Measurements from ENCODE around the gene RUFY1.

RUFY1 gene

GRCh38 chr5:179599566-179599965 is 49.2 kb downstream of the RUFY1 start:
- TF ChIP-seq, protein P1, sequence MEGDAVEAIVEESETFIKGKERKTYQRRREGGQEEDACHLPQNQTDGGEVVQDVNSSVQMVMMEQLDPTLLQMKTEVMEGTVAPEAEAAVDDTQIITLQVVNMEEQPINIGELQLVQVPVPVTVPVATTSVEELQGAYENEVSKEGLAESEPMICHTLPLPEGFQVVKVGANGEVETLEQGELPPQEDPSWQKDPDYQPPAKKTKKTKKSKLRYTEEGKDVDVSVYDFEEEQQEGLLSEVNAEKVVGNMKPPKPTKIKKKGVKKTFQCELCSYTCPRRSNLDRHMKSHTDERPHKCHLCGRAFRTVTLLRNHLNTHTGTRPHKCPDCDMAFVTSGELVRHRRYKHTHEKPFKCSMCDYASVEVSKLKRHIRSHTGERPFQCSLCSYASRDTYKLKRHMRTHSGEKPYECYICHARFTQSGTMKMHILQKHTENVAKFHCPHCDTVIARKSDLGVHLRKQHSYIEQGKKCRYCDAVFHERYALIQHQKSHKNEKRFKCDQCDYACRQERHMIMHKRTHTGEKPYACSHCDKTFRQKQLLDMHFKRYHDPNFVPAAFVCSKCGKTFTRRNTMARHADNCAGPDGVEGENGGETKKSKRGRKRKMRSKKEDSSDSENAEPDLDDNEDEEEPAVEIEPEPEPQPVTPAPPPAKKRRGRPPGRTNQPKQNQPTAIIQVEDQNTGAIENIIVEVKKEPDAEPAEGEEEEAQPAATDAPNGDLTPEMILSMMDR (IDR thresholded peaks at IDR 0.05; ENCODE audit: insufficient read depth, low read length, poor library complexity, severe bottlenecking) = no peak
- H3K4me3 ChIP-seq (replicated peaks; ENCODE audit: low read depth, low read length) = no peak overlapping the region
- no peak for DNase-seq (ENCODE audit: extremely low read depth, insufficient read length)
- no peaks in the 10 kb centered on the region for H3K27me3 ChIP-seq (replicated peaks; ENCODE audit: control insufficient read depth, insufficient read depth, low read length)
- peaks cover 16% of the 10 kb centered on the region for H3K36me3 ChIP-seq (ENCODE audit: control insufficient read depth, insufficient read depth, low read length)

DNA sequence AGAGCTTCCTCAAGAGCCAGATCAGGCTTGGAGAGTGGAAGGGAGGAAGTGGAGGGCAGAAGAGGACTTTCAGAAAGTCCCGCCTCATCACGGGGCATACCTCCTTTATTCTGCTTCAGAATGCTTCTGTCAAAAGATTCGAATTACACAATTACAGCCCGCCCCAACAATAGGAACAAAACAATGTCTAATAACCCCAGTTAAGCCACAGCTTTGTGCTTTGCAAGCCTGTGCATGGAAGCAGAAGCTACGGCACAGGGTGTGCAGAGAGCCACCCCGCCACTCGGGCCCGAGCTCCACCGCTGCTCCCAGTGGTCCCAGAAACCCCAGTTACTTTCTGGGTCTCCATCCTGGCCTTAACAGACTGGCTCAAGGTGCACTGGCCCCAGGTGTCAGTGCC is 49.6 kb downstream of the RUFY1 start:
- H3K27me3 ChIP-seq (replicated peaks; ENCODE audit: control insufficient read depth, insufficient read depth, low read length) = no peaks in the 10 kb centered on the region

GRCh38 chr5:179601871-179602625 is 51.7 kb downstream of the RUFY1 start:
- TF ChIP-seq, protein P1 (IDR thresholded peaks at IDR 0.05; ENCODE audit: insufficient read depth, low read length, poor library complexity, severe bottlenecking) = no peak
- DNase-seq (ENCODE audit: extremely low read depth, insufficient read length) = no peak
- peaks cover 20% of the 10 kb centered on the region for H3K36me3 ChIP-seq (ENCODE audit: control insufficient read depth, insufficient read depth, low read length)
- no peak overlapping the region for H3K4me3 ChIP-seq (replicated peaks; ENCODE audit: low read depth, low read length)
- H3K27me3 ChIP-seq (replicated peaks; ENCODE audit: control insufficient read depth, insufficient read depth, low read length) = no peaks in the 10 kb centered on the region

More for the DNA sequence above, 49.6 kb downstream of the RUFY1 start:
- TF ChIP-seq, protein P1 (IDR thresholded peaks at IDR 0.05; ENCODE audit: insufficient read depth, low read length, poor library complexity, severe bottlenecking) = no peak
- DNase-seq (ENCODE audit: extremely low read depth, insufficient read length) = no peak
- Histone ChIP-seq H3K4me3 (replicated peaks; ENCODE audit: low read depth, low read length) (no peak overlapping the region), H3K36me3 (ENCODE audit: control insufficient read depth, insufficient read depth, low read length) (peaks cover 14% of the 10 kb centered on the region)

GRCh38 chr5:179603308-179603707 is 53.0 kb downstream of the RUFY1 start:
- Histone ChIP-seq H3K4me3 (replicated peaks; ENCODE audit: low read depth, low read length) (no peak overlapping the region), H3K27me3 (replicated peaks; ENCODE audit: control insufficient read depth, insufficient read depth, low read length) (no peaks in the 10 kb centered on the region), H3K36me3 (ENCODE audit: control insufficient read depth, insufficient read depth, low read length) (peaks cover 26% of the 10 kb centered on the region)
- TF ChIP-seq, protein P1 (IDR thresholded peaks at IDR 0.05; ENCODE audit: insufficient read depth, low read length, poor library complexity, severe bottlenecking) = no peak
- no peak for DNase-seq (ENCODE audit: extremely low read depth, insufficient read length)

- TF ChIP-seq, protein P1 (IDR thresholded peaks at IDR 0.05; ENCODE audit: insufficient read depth, low read length, poor library complexity, severe bottlenecking) = no peak
- H3K36me3 ChIP-seq (ENCODE audit: control insufficient read depth, insufficient read depth, low read length) = peaks cover 28% of the 10 kb centered on the region
- H3K4me3 ChIP-seq (replicated peaks; ENCODE audit: low read depth, low read length) = no peak overlapping the region
- no peak for DNase-seq (ENCODE audit: extremely low read depth, insufficient read length)
- H3K27me3 ChIP-seq (replicated peaks; ENCODE audit: control insufficient read depth, insufficient read depth, low read length) = no peaks in the 10 kb centered on the region
These were observed 54.9 kb downstream of the RUFY1 start for GRCh38 chr5:179605026-179605833.

Data from GM06990 (cell line).